Thyroid gland (tissue), 4 donors: Measurements from ENCODE around the gene PTPA. TPM values are rescaled to one million over a fixed set of nuclear protein-coding genes. Genes with fewer than 3 reads are reported as not detected.

Source experiments
- DNase-seq, 2 donors: peaks; one replicate each; pipeline ENCODE4 v3.0.0-alpha.2; 2019
- H3K27ac ChIP-seq, 3 donors: fragments of 200-600 bp; sonication (generic); 1 replicate in 2 of 3; 2 replicates in 1 of 3; pipeline ENCODE4 v1.5.1; 2016 to 2019; ENCODE audit warnings: mild to moderate bottlenecking in 1 of 3, moderate library complexity in 1 of 3
- H3K27me3 ChIP-seq: fragments of 200-600 bp; sonication (generic); one replicate; pipeline ENCODE4 v1.5.1; 2019
- H3K36me3 ChIP-seq, 2 donors: fragments of 200-600 bp; sonication (generic); one replicate each; pipeline ENCODE4 v1.5.1; 2016 to 2019
- H3K4me1 ChIP-seq, 2 donors: fragments of 200-600 bp; sonication (generic); one replicate each; pipeline ENCODE4 v1.5.1; 2017 to 2019
- H3K4me3 ChIP-seq, 3 donors: fragments of 200-600 bp; sonication (generic); replicated peaks in 1 of 3; 1 replicate in 2 of 3; 2 replicates in 1 of 3; pipeline ENCODE4 v1.5.1; 2016; ENCODE audit warnings: mild to moderate bottlenecking in 1 of 3
- H3K9me3 ChIP-seq: fragments of 200-600 bp; sonication (generic); one replicate; pipeline ENCODE4 v1.5.1; 2017
- CTCF ChIP-seq, 6 experiments: fragments of 200-600 bp in 3 of 6; fragments of 450-650 bp in 3 of 6; sonication (generic) in 3 of 6; IDR thresholded peaks; one replicate each; pipeline ENCODE4 v1.5.1; 2016 to 2019; ENCODE audit warnings: antibody characterized with exemption in 6 of 6, mild to moderate bottlenecking in 2 of 6, inconsistent platforms in 1 of 6, moderate library complexity in 1 of 6
- POLR2A ChIP-seq, 2 donors: fragments of 450-650 bp; IDR thresholded peaks; one replicate each; pipeline ENCODE4 v1.6.1; 2017; ENCODE audit warnings: antibody characterized with exemption in 2 of 2, mild to moderate bottlenecking in 2 of 2, moderate library complexity in 1 of 2
- WGBS, 2 donors: methylation state at CpG; one replicate each; pipeline ENCODE4 v1.1.5; 2017; 5-methylcytosine and 5-hydroxymethylcytosine counted together
- intact Hi-C: fragments of 100-400 bp; cut with DNase I; formaldehyde crosslinking; loops from one replicate; pipeline ENCODE4 v1.15.1; 2023
- total RNA-seq, 4 donors: library from RNA; depleted of rRNA; stranded (reverse); fragments of >200 nt; gene quantifications; one replicate each; pipeline ENCODE4 v1.2.3, GENCODE V29; 2016

The PTPA gene
- total RNA-seq, 4 donors from 2014 or later = 45.0 to 117 (median 89.5) TPM

- intact Hi-C loops = no loop called here
- Histone ChIP-seq H3K4me3 (peak within 1 kb of the TSS; percentile 48 to 92 (median 67)), H3K9me3 (no peaks in the 10 kb centered on the region), H3K4me1 (peaks cover 10 to 17% of the 10 kb centered on the region in 2 donors), H3K27ac (peak within 1 kb of the TSS in 2 of 3 donors; percentile 76 to 79), H3K36me3 (peaks cover 7% of the 10 kb centered on the region in 2 donors), H3K27me3 (no peaks in the 10 kb centered on the region)
- DNase-seq = peak; percentile 99 to 100
- TF ChIP-seq POLR2A (IDR thresholded peaks at IDR 0.05) (peak in 1 of 2 donors; percentile 79), CTCF (IDR thresholded peaks at IDR 0.05) (peak in 2 of 6 experiments; percentile 18 to 24)
- 0 to 1% methylated on average over 8 to 21 of the region's 70 CpGs for WGBS, 2 donors
Observed at GRCh38 chr9:129080601-129081387, 30.4 kb upstream of the PTPA start, which contains the start of gene DOLPP1. Gene DOLPP1, plus strand, starts transcription at chr9:129081111. Its CDS starts 21 bp downstream, at chr9:129081132.

- Histone ChIP-seq H3K36me3 (peaks cover 13 to 14% of the 10 kb centered on the region in 2 donors), H3K27ac (peak overlapping the region in 2 of 3 donors; percentile 76 to 79), H3K9me3 (no peaks in the 10 kb centered on the region), H3K4me3 (peak overlapping the region; percentile 48 to 92 (median 67)), H3K27me3 (no peaks in the 10 kb centered on the region), H3K4me1 (peaks cover 10 to 17% of the 10 kb centered on the region in 2 donors)
- intact Hi-C loops = no loop called here
- peak in 1 of 2 donors; percentile 57 for DNase-seq
- WGBS, 2 donors = 4 to 10% methylated on average over 11 to 12 of the region's 30 CpGs
- TF ChIP-seq POLR2A (IDR thresholded peaks at IDR 0.05) = no peak
- TF ChIP-seq CTCF (IDR thresholded peaks at IDR 0.05) = no peak
Observed at GRCh38 chr9:129081388-129081904, 29.8 kb upstream of the PTPA start.

GRCh38 chr9:129084087-129084486 lies 27.1 kb upstream of the PTPA start:
- WGBS, 2 donors = 95 to 96% methylated on average over 4 to 7 of the region's 7 CpGs

DNA sequence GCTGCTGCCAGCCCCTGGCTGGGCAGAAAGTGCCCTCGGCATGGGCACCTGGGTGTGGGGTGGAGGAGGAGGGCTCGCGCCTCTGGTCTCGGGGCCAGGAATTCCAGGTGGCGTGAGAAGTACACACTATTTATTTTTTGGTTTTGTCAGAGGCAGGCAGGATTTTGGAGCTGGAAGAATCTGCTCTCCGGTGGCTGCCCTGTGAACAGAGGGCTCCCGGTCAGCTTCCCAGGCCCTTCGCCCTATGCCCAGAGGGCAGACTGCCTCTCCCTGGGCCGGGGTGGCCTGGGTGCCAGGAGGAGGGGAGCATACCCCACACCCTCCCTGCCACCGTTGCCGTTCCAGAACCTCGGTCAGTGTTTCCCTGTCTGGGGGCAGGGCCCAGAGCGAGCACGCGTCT lies 22.0 kb upstream of the PTPA start:
- no peak for DNase-seq
- Histone ChIP-seq H3K4me3 (no peak overlapping the region), H3K36me3 (peaks cover 20 to 30% of the 10 kb centered on the region in 2 donors), H3K27ac (no peak overlapping the region), H3K9me3 (no peaks in the 10 kb centered on the region), H3K4me1 (no peaks in the 10 kb centered on the region), H3K27me3 (no peaks in the 10 kb centered on the region)
- 97 to 98% methylated on average over 11 to 15 of the region's 15 CpGs for WGBS, 2 donors
- intact Hi-C loops = no loop called here
- TF ChIP-seq CTCF (IDR thresholded peaks at IDR 0.05) = no peak
- no peak for TF ChIP-seq POLR2A (IDR thresholded peaks at IDR 0.05)

More at GRCh38 chr9:129084087-129084486, 27.1 kb upstream of the PTPA start:
- no peaks in the 10 kb centered on the region for H3K9me3 ChIP-seq
- H3K4me3 ChIP-seq = no peak overlapping the region
- peaks cover 15 to 26% of the 10 kb centered on the region in 2 donors for H3K36me3 ChIP-seq
- H3K4me1 ChIP-seq = peaks cover 10 to 17% of the 10 kb centered on the region in 2 donors
- TF ChIP-seq POLR2A (IDR thresholded peaks at IDR 0.05) (no peak), CTCF (IDR thresholded peaks at IDR 0.05) (no peak)
- H3K27ac ChIP-seq = no peak overlapping the region
- intact Hi-C loops = no loop called here
- H3K27me3 ChIP-seq = no peaks in the 10 kb centered on the region
- DNase-seq = no peak
